Measurements from ENCODE around the gene GAK.
"Not testable (repeated sequence)": the region's sequence is repeated elsewhere in the genome, so short reads cannot be mapped to it uniquely, and the experiment has no call there.

GRCh38 chr4:927566-927965 lies 4.5 kb downstream of the GAK start:
- TF ChIP-seq CTCF, POLR2A (IDR thresholded peaks at IDR 0.05): not testable (repeated sequence)
